Colonic mucosa (tissue), 4 donors: Measurements from ENCODE around the gene MYRF. TPM values are rescaled to one million over a fixed set of nuclear protein-coding genes. Genes with fewer than 3 reads are reported as not detected.

ENCODE experiments used
- DNase-seq: peaks from one replicate; pipeline ENCODE4 v3.0.0-alpha.2; 2020
- H3K27ac ChIP-seq: fragments of 200-600 bp; one replicate; pipeline ENCODE4 v1.8.0; 2021
- H3K27me3 ChIP-seq: fragments of 200-600 bp; one replicate; pipeline ENCODE4 v1.8.0; 2021
- H3K36me3 ChIP-seq: fragments of 200-600 bp; one replicate; pipeline ENCODE4 v1.8.0; 2021
- H3K4me1 ChIP-seq: fragments of 200-600 bp; one replicate; pipeline ENCODE4 v1.8.0; 2021; ENCODE audit warnings: mild to moderate bottlenecking
- H3K4me3 ChIP-seq: fragments of 200-600 bp; one replicate; pipeline ENCODE4 v1.8.0; 2021
- H3K9ac ChIP-seq, 2 donors: one replicate each; pipeline ENCODE4 v1.7.0; 2013; ENCODE audit warnings: control low read depth in 2 of 2, low read depth in 2 of 2, low read length in 2 of 2
- H3K9me3 ChIP-seq: fragments of 200-600 bp; one replicate; pipeline ENCODE4 v1.8.0; 2021
- intact Hi-C: fragments of 100-400 bp; cut with DNase I; formaldehyde crosslinking; loops from one replicate; pipeline ENCODE4 v1.14.1; 2022
- total RNA-seq, 2 donors: library from RNA; stranded (reverse); fragmentation: NEBNext Ultra II Directional in 1 of 2; extraction: Animal tissue kit (Norgen Biotek cat#: 25700) in 1 of 2; gene quantifications; one replicate each; pipeline ENCODE4 v1.2.1, GENCODE V29; 2021
- TF ChIP-seq, protein P1 (sequence below): fragments of 200-600 bp; IDR thresholded peaks from one replicate; pipeline ENCODE4 v1.8.0; 2022; ENCODE audit warnings: antibody characterized with exemption, mild to moderate bottlenecking
- donor health status: healthy.
- donor health status: DM: no; HTN: no; CAD: no.
- donor health status: DM: no; HTN: no; CAD: no.

Gene MYRF
- total RNA-seq, 2 donors from 2014 or later: 8.8 to 14.9 TPM

DNA sequence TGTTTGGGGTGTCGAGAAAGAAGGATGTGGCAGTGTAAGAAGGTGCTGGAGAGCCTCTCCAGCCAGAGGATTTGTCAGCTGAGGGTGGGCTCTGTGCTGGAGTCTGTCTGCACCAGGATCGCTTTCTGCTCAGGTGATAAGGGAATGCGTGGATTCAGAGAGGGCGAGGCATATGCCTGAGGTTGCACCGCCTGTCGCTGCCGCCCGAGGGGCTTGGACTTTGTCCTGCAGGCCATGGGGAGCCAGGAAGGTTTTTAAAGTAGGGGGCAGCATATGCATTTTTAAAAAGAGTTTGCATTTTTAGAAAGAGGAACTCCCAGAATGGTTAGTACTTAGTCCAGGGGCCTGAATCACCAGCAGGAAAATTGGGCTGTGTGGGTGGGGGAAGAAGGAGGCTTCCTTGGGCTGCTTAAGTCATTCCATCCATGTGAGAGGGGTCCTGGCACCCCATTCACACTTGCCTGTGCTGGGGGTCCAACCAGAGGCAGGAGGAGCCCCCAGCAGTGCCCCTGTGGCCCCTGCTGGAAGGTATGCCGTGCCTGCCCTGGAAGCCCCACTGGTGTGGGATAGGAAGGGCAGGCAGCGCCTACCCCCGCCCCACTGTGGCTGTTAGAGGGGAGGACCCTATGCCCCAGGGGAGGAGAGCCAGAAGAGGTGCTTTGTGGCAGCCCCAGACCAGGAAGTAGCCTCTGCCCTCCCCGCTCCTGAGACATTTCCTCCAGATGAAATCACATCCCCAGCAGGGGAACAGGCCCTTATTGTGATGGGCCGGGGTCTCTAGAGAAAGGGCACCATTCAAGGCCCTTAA lies 35.8 kb upstream of the MYRF start:
- no peak for DNase-seq
- Histone ChIP-seq H3K9ac (no peak overlapping the region), H3K36me3 (no peaks in the 10 kb centered on the region), H3K27me3 (no peaks in the 10 kb centered on the region), H3K27ac (no peak overlapping the region), H3K4me1 (peaks cover 6% of the 10 kb centered on the region), H3K9me3 (no peaks in the 10 kb centered on the region), H3K4me3 (no peak overlapping the region)
- TF ChIP-seq, protein P1, sequence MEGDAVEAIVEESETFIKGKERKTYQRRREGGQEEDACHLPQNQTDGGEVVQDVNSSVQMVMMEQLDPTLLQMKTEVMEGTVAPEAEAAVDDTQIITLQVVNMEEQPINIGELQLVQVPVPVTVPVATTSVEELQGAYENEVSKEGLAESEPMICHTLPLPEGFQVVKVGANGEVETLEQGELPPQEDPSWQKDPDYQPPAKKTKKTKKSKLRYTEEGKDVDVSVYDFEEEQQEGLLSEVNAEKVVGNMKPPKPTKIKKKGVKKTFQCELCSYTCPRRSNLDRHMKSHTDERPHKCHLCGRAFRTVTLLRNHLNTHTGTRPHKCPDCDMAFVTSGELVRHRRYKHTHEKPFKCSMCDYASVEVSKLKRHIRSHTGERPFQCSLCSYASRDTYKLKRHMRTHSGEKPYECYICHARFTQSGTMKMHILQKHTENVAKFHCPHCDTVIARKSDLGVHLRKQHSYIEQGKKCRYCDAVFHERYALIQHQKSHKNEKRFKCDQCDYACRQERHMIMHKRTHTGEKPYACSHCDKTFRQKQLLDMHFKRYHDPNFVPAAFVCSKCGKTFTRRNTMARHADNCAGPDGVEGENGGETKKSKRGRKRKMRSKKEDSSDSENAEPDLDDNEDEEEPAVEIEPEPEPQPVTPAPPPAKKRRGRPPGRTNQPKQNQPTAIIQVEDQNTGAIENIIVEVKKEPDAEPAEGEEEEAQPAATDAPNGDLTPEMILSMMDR: no peak
- intact Hi-C loops: no loop called here

DNA sequence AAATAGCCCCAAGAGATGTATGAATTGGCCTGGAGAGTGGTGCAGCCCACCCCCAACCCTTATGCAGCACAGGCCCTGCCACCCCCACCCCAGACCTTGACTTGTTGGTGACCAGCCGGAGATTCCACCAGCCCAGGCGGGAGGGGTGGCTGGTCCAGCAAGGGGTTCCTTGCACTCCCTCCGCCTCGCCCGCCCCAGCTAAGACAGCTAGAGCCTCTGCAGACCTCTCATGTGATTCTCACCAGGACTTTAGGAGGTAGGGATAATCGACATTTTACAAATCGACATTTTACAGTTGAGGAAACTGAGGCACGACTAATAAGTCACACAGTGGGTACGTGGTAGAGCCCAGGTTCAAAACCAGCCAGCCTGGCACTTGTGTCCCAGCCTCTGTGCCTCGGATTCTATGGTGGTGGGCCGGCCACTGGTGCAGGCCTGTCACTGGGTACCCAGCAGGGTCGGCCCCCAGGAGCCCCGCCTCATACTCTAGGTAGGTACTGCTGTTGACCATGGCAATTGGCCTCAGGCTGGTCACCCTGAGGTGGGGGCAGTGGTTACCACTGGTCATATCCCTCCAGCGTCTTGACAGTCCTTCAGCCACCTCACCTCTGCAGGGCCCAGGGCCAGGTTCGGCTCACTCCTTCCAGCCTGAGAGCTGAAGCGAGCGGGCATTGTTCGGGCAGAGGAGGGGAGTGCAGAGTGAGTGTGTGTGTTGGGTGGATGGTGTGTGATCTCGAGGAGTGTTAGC lies 35.0 kb upstream of the MYRF start:
- Histone ChIP-seq H3K27me3 (no peaks in the 10 kb centered on the region), H3K4me3 (no peak overlapping the region), H3K36me3 (no peaks in the 10 kb centered on the region), H3K27ac (no peak overlapping the region), H3K9me3 (no peaks in the 10 kb centered on the region), H3K9ac (no peak overlapping the region), H3K4me1 (peaks cover 6% of the 10 kb centered on the region)
- intact Hi-C loops: no loop called here
- TF ChIP-seq, protein P1: no peak
- DNase-seq: no peak

DNA sequence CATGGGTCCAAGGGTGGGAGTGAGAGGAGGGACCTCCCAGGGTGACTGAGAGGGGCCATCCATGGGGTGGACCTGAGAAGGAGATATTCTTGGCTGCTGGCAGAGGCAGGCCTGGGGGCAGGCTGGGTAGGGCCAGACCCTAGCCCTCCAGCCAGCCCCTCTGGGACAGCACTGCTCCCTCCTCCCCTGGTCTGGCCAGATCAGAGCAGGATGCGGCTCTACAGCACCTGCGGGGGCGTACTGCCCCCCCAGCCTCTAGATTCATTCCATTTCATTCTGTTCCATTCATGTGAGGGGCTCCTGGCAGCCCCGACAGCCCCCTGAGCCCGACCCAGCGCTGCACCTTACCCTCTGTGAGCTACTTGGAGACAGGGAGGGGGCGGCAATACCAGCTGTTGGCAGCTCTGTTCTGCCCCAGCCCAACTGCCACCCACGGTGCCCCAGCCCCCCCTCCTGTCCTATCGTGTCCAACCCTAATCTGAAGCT lies 34.3 kb upstream of the MYRF start:
- no peak for DNase-seq
- H3K36me3 ChIP-seq: no peaks in the 10 kb centered on the region
- no peak overlapping the region for H3K4me3 ChIP-seq
- no peak overlapping the region for H3K27ac ChIP-seq
- no peaks in the 10 kb centered on the region for H3K27me3 ChIP-seq
- intact Hi-C loops: no loop called here
- TF ChIP-seq, protein P1: no peak
- peaks cover 6% of the 10 kb centered on the region for H3K4me1 ChIP-seq
- H3K9me3 ChIP-seq: no peaks in the 10 kb centered on the region
- peak overlapping the region in 1 of 2 donors; percentile 65 for H3K9ac ChIP-seq

DNA sequence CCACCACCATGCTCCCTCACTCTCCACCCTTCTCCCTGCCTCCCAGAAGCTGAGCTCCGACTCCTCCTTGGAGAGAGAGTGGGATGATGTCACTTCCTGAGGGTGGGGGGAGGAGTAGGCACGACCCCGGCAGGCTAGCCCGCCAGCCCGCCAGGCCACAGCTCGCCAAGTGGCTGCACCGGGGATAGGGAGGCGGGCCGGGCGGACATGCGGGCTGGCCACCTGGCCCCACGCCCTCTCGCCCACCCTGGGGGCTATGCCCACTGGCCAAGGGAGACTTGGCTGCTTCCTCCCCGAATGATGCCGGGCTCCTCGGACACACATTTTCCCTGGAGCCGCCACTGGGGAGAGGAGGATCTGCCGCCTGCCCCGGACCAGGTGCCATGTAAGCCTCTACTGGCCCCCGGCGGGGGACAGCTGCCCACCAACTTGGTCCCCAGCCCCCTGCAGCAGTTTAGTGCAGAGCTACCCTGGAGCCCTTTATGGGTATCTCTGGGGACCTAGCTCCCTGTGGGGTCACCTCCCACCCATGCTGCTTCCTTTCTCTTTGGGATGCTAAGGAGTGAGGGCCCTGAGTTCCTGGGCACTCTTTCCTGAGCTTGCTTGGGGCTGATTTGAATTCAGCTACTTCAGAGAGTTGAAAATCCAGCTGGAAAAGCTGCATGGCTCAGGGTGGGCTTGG lies 33.7 kb upstream of the MYRF start:
- Histone ChIP-seq H3K9ac (peak overlapping the region in 1 of 2 donors; percentile 24), H3K9me3 (no peaks in the 10 kb centered on the region), H3K27me3 (no peaks in the 10 kb centered on the region), H3K36me3 (no peaks in the 10 kb centered on the region), H3K4me1 (peaks cover 6% of the 10 kb centered on the region), H3K27ac (no peak overlapping the region), H3K4me3 (peak overlapping the region; percentile 11)
- TF ChIP-seq, protein P1: no peak
- intact Hi-C loops: no loop called here
- DNase-seq: no peak

DNA sequence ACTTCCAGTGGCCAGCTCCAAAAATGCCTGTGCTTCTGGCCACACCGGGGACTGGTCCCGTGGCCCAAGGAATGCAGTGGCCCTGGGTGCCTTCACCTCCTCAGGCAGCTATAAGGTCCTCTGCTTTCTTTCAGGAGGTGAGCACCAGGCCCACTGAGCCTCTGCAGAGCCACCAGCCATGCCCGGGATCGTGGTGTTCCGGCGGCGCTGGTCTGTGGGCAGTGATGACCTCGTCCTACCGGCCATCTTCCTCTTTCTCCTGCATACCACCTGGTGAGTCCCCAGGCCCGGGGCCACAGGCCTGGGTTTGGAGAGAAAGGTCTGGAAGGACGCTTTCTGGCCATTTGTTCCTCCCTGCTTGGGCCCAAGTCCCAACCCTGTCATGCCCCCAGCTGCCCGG lies 32.5 kb upstream of the MYRF start:
- Histone ChIP-seq H3K27ac (no peak overlapping the region), H3K27me3 (no peaks in the 10 kb centered on the region), H3K4me3 (no peak overlapping the region), H3K9me3 (no peaks in the 10 kb centered on the region), H3K36me3 (no peaks in the 10 kb centered on the region), H3K4me1 (peaks cover 6% of the 10 kb centered on the region), H3K9ac (no peak overlapping the region)
- intact Hi-C loops: no loop called here
- no peak for DNase-seq
- TF ChIP-seq, protein P1: no peak
